GM19025 (cell line): ENCODE results near the gene RNF111.

Source experiments
- ATAC-seq: cut with Tn5 transposase; IDR thresholded peaks from one replicate; pipeline ENCODE4 v1.9.1; 2021; ENCODE audit warnings: mild to moderate bottlenecking, low read depth, moderate library complexity; ENCODE audit not compliant: unreplicated experiment

Gene RNF111

DNA sequence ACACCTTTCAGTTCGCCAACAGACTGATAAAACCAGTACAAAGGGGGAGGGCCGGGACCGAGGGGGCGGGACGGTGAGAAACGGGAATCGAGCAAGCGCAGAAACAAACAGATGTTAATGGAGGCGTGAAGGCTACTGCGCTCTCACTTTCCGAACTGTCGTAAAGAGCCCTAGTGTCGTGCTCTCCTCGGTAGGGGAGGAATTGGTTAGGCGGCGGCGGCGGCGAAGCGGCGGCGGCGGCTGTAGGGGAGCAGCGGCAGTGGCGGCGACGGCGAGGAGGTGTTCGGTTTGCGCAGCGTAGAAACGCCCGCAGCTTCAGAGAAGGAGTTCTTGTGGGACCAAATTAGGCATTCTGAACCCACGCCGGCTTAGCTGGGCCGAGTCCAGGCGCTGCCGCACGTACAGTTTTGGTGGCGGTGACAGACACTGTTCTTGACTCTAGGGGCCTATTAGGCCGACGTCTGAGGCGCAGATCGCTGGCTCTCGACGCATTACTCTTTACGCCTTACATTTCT is at the start of gene RNF111:
Gene RNF111 (plus strand): TSS at position 173 of the 515 bp plus-strand sequence. CDS start 43,160 bp downstream, outside the sequence.
- ATAC-seq, result peak; percentile 69

DNA sequence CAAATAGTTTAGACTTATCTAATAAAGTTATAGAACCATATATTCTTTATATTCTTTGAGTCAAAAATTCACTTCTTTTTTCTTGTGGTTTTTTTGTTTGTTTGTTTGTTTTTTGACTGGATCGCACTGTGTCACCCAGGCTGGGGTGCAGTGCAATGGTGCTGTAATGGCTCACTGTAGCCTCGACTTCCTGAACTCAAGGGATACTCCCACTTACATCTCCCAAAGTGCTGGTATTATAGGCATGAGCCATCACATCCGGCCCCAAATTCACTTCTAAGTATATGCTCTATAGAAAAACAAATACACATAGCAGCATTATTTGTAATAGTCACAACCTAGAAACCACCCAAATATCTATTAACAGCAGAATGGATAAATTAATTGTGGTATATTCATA is 40.3 kb upstream of the RNF111 start:
- no peak for ATAC-seq

DNA sequence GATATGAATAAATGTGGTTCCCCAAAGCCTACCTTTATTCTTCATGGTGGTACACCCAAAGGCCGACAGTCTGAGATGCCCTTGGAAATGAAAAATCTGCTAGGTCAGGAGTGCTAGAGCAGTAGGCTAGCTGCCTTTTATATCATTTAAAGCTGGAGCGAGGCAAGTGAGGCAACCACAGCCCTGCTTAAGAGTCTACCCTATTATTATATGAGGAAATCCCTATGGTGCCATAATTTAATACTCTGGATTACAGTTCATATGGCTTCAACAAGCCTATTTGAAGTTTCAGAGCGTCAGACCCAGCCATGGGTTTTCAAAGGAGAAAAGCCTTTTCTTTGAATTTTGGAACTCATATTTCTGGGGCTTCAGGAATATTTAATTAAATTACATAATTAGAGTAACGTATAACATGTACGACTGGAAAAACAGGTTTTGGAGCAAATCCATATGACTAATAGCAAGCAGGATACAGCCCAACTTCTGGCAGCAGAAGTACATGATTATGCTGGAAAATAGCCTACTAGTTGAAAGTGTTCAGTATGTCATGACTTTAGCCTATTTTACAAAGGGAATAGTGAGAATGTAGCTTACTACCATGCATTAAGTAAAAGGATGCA is 36.0 kb upstream of the RNF111 start:
- ATAC-seq, result no peak

DNA sequence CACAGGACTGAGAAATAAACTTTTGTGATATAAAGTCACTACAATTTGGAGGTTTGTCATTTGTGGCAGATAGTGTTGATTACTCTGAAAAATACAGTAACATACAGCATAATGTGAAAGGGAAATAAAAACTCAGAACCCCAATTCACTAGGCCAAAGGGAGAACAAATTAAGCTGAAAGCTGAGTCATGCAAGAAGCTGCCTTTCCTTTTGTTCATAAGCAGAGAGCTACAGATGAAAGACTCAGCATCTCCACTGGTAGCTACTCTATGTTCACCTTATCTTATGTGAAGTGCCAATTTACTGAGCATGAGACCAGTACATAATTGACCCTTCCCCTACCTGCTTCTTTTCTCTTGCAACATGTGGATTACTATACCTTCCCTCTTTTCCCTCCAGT is 34.7 kb upstream of the RNF111 start:
- ATAC-seq, result no peak

DNA sequence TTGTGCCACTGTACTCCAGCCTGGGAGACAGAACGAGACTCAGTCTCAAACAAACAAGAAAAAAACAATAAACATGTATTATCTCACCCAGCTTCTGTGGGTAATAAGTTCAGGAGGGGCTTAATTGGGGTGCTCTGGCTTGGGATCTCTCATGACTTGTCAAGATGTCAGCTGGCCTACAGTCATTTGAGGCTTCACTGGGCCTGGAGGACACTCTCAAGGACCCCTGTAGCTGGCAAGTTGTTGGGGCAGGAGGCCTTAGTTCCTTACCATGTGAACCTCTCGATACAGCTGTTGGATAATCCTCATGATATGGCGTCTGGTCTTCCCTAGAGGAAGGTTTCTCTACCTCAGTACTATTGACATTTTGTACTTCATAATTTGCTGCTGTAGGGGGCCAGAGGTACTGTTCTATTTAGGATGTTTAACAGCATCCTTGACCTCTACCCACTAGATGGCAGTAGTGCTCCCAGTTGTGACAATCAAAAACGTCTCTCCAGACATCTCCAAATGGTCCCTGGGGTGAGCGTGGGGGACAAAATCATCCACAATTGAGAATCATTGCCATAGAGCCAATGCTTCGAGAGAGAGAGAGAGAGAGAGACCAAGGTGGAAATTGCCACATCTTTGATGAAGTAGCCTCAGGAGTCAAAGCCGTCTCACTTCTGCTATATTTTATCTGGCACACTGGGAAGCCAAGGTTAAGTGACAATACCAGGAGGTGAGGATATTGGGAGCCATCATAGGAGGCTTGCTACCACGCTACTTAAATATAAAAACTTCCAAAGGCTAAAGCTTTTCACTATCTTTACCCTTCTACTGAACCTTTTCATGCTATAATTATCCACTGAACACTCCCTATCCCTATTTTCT is 30.1 kb upstream of the RNF111 start:
- no peak for ATAC-seq

DNA sequence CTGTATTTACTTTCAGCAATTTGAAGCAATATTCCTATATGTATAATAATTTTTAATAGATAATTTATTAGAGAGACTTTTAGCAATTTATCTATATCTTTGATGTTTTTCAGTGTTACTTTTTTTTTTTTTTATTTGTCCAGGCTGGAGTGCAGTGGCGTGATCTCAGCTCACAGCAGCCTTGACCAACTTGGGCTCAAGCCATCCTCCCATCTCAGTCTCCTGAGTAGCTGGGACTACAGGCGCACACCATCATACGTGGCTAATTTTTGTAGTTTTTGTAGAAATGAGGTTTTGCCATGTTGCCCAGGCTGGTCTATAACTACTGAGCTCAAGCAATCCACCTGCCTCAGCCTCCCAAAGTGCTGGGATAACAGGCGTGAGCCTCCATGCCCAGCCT is 28.7 kb upstream of the RNF111 start:
- ATAC-seq, result no peak

DNA sequence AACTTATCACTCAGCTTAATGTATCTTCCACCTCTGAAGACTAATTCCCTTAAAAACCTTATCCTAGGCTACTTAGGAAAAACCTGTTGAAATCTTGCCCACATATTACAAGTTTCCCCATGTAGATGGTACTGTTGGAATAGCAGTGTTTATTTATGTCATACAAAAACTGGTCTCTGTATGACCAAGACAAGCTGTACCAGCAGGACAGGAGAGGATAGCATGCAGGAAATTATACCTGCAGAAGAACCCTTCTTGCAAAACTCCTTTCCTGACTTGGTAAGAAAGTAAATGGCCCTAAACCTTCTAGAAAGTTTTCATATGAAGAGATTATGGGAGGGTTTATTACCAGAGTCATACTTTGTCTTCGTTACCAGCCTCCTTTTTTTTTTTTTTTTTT is 25.3 kb upstream of the RNF111 start:
- ATAC-seq, result no peak

DNA sequence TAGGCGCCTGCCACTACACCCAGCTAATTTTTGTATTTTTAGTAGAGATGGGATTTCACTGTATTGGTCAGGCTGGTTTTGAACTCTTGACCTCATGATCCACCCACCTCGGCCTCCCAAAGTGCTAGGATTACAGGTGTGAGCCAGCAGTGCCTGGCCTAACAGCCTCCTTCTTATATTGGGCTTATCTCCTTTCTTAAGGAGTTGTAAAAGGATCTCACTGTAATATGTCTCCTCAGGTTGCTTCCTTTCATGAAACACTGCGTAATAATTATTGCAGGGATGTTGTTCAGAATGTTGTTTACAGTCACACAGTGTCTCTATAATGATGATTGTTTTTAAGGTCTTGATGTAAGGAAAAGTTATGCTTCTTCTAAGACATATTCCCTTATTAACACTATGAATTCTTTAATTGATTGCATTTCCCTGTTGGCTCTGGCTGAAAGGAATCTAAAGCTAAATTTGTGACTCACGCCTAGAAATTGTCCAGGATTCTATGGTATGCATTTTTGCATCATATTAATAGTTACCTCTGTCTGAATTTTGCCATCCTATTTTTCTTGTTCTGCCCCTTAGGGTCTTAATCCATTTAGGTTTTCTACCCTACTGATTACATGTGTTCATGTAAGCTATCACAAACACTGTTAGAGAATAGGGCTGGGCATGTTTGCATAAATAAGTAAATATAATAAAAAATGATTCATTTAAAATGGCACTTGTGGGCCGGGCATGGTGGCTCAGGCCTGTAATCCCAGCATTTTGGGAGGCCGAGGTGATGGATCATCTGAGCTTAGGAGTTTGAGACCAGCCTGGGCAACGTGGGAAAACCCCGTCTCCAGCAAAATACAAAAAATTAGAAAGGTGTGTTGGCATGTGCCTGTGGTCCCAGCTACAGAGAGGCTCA is 24.5 kb upstream of the RNF111 start:
- ATAC-seq, result no peak

DNA sequence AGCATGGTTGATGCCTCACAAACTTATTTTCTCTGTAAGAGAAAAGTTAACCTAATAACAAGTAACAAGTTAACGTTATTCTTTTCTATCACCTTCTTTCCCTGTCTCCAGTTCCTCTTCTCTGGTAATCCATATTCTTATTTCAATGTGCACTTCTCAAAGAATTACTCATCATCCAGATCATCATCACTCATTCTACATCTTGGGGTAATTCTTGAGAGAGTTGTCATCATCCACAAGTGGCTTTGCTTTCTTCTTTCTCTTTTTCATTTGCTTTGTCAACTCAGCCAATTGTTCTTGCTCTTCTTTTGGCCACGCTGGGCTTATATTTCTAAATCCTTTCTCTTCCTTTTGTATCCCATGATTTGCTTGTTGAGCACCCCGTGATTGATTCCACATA is 20.8 kb upstream of the RNF111 start:
- no peak for ATAC-seq

DNA sequence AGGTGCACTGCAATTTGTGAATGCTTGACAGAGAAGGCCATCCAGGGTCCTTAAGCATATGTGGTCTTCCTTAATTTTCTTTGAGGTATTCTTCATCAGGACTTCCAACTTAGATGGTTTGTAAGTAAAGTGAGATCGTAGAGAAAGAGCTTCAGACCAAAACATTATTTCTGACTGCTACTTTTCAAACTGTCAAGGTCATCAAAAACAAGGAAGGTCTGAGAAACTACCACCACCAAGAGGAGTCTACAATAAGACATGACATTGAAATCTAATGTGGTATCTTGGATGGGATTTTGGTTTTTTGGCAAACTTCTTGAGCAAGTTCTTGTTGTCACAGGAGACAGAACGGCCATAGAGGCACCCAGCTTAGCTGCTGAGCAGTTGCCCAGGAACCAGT is 20.0 kb upstream of the RNF111 start:
- no peak for ATAC-seq

DNA sequence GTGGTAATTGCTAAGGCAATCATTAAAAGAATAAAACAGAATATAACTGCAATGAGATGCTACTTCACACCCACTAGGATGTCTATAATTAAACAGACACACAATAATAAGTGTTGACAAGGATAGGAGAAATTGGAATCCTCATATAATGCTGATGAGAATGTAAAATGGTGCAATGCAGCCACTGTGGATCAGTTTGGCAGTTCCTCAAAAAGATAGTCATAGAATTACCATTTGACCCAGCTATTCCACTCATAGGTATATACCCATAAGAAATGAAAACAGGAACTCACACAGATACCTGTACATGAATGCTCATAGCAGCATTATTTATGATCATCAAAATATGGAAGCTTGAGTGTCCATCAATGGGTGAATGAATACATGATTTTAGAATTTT is 9.6 kb upstream of the RNF111 start:
- no peak for ATAC-seq

DNA sequence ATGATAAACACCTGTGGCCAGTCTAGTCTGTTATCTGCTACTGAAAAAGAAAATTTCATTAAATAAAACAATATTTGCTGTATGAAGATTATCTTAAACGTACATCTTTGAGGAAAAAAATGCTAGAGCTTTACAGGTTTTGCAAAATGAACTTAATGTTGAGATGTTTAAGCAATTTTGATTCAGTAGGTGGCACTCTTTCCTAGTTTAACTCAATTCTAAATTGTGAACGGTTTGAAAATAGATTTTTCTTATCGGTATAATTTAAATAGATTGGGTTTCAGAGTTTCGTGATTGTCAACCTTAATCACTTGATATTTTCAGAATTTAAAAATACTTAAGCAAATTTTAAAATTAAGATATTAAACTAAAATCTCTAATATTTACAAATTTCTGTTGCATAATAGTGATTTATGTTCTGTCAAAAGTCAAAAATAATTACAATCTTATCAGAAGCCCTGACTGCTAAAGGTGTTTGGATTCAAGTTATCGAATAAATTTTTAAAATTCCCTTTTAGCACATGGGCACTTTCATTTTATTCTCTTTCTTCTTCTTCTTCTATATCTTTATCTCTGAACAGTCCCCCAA is 7.0 kb upstream of the RNF111 start:
- no peak for ATAC-seq

DNA sequence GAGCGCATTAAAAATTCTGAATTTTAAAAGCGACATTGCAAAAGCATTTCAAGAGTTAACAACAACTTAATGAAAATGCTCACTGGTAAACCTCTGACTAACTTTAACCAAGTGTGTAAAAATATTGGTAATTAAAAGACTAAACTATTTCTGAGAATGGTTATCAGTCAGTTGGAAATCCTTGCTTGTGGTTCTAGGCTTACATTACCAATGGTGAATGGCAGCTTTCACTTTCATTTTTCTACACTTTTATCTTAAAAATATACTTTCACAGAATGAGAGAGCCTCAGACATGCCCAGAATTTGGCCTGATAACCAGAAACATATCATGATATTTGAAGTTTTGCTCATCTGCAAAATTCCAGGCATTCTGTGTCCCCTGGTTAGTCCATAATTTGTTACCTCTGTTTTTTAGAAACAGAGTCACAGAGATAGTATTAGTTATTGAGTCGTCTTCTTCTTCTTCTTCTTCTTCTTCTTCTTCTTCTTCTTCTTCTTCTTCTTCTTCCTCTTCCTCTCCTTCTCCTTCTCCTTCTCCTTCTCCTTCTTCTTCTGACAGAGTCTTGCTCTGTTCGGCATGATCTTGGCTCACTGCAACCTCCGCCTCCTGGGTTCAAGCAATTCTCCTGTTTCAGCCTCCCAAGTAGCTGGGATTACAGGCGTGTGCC is 5.5 kb upstream of the RNF111 start:
- no peak for ATAC-seq

DNA sequence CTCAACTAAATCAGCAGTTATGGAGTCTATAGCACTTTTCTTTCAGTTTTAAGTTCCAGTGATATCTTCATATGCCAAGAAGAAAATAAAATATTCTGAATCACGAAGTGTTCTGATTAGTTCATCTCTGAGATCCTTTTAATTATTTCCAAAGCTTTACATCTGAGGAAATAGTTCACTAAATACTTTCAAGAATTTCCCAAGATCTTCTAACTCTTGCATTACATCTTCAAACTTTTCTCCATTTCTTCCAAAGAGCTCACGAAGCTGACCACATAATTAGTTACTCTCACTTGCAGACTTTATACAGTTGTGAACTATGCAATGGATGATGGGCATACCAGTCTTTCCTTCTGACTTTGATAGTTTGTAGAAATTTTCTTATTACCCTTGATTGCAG is 4.2 kb upstream of the RNF111 start:
- ATAC-seq, result no peak

DNA sequence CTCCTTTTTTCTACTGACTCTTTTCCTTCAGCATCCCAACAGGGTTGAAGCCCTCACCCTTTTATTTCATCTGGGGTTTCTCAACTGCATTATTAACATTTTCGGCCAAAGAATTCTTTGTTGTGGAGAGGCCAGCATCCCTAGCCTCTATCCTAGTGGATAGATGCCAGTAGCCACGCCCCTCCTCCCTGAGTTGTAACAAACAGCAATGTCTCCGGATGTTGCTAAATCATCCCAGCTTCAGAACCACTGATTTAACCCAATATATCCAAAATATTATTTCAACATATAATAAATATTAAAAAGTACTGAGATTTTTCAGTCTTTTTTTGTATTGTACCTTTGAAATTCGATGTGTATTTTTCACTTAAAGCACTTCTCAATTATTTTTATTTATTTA is 2.0 kb upstream of the RNF111 start:
- ATAC-seq, result no peak

DNA sequence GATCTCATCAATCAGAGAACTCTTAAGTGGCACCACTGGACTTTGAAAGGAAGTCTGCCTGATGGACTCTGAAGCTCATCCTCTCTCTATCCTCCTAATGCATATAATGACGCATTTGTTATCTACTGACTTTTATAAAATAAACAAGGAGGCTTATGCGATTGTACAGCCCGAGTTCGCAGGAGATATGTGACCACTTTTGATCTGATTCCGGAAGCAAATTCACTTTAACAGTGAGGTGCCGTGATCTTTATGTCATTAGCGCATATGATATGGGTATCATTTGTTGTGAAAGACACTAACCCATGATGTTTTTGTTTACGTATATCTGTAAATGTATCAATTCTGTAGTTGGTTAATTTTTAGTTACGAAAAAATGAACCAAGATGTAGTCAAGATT is 427 bp upstream of the RNF111 start:
- ATAC-seq, result no peak

DNA sequence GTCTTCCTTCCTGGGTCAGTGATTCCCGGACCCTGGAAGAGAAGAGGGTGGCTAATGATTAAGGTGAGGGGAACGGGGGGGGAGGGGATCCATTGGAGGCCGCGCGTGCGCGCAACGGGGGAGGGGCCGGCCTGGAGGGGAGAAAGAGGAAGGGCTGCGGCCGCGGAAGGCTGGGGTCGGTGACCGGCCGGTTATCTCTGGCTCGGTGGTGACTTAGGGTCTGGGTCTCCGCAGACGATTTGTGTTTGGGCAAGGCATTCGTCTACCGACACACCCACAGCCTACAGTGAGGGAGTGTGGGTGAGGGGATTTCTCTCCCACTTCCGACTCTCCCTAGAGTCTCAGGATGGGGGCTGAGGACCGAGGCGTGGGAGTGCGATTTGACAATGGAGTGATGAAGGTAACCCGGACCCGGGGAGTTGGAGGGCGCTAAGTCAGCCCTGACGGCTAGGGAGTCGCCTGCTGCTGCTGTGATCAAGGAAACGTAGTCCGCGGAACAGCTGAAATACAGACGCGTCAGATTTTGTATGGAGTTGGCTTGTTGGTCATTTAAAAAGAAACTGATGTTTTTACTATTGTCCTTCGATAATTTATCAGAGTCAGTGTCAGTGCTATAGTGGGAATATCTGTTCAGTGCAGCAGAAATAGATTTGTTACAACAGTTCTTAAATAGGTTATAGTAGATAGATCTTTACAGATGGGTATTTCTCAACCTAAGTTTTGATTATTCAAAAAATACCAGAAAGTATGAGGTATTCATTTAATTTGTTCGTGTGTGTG is 733 bp downstream of the RNF111 start:
- peak; percentile 39 for ATAC-seq

DNA sequence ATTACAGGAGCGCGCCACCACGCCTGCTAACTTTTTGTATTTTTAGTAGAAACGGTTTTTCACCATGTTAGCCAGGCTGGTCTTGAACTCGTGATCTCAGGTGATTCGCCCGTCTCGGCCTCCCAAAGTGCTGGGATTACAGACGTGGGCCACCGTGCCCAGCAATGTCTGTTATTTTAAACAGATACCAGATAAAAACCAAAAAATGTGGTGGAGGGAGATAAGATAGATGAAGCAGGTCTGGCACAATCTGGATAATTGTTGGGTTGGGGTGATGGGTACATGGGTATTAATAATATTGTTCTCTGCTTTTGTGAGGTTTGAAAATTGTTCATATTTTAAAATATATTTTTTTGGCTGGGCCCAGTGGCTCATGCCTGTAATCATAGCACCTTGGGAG is 4.7 kb downstream of the RNF111 start:
- ATAC-seq, result no peak

DNA sequence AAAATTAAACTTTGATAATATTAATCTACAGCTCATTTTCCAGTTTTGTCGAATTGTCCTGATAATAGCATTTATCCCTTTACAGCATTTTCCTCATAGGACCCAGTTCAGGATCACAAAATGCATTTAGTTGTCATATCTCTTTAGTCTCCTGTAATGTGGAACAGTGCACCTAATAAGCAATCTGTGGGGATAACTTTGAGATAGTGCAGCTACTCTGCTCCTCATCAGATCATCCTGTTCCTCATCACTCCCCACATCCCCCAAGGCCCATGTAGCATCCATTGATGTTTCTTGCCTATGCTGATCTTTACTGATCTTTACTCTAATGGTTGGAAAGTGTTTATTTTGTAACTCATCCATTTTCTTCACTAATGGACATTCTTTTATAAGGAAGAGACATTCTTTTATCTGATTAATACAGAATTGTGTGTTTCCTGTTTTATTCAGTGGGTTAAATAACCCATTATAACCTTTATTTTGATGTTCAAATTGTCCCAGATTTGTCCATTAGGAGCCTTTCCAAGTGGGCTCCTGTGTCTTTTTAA is 7.5 kb downstream of the RNF111 start:
- ATAC-seq, result no peak
